Testis (tissue), 2 donors: Measurements from ENCODE around the gene ANXA6.

Experiments used
- CTCF ChIP-seq, 3 experiments: fragments of 450-650 bp in 2 of 3; fragments of 200-600 bp in 1 of 3; sonication (generic) in 1 of 3; IDR thresholded peaks; one replicate each; pipeline ENCODE4 v1.5.1; 2016 to 2019; ENCODE audit warnings: antibody characterized with exemption in 3 of 3, mild to moderate bottlenecking in 2 of 3, moderate library complexity in 1 of 3
- POLR2A ChIP-seq: fragments of 450-650 bp; IDR thresholded peaks from one replicate; pipeline ENCODE4 v1.6.1; 2017; ENCODE audit warnings: antibody characterized with exemption, mild to moderate bottlenecking, moderate library complexity

DNA sequence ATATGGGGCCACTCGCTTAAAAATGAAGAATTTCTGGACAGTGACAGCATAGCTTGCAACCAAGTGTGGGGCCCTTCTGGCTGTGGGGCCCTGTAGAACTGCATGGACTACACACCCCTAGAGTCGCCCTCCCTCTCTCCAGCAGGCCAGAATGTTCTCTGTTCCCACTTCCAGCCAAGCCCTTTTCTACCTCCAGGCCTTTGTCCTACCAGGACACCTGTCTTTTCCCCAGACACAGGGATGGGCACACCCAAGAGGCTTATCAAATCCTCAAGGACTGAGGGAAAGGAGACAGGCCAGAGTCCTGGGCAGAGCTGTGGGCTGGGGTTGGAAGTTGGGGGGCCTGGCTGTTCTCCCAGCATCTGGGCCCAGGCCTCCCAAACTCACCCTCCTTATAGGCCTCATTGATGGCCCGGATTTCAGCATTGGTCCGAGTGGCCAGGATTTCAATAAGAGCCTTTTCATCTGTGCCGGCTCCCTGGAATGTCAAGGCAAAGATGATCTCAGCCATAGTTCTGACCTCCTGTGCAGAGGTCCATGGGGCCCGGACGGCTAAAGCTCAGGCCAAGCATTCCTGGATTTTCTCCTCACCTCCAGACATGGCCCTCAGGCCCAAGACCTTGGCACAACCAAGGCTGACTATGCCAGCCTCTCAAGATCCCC is 38.5 kb downstream of the ANXA6 start:
- no peak for TF ChIP-seq CTCF (IDR thresholded peaks at IDR 0.05)
- no peak for TF ChIP-seq POLR2A
